Gastrocnemius medialis (tissue), 4 donors: Measurements from ENCODE around the gene MCF2L. TPM values are rescaled to one million over a fixed set of nuclear protein-coding genes. Genes with fewer than 3 reads are reported as not detected.

ENCODE experiments used
- ATAC-seq, 2 donors: fragments of 150-250 bp; one replicate each; pipeline ENCODE4 v1.9.1; 2016
- DNase-seq, 2 donors: peaks; one replicate each; pipeline ENCODE4 v3.0.0-alpha.2; 2019
- H3K27ac ChIP-seq, 4 donors: fragments of 200-600 bp; sonication (generic); 1 replicate in 1 of 4; 2 replicates in 3 of 4; pipeline ENCODE4 v1.5.1; 2016 to 2018; ENCODE audit warnings: mild to moderate bottlenecking in 2 of 4, moderate library complexity in 1 of 4
- H3K27me3 ChIP-seq, 3 donors: fragments of 200-600 bp; sonication (generic) in 2 of 3; 1 replicate in 1 of 3; 2 replicates in 2 of 3; pipeline versions ENCODE4 v1.5.1 to v1.6.0; 2016 to 2019; ENCODE audit warnings: mild to moderate bottlenecking in 1 of 3, moderate library complexity in 1 of 3
- H3K36me3 ChIP-seq, 2 donors: fragments of 200-600 bp; sonication (generic) in 1 of 2; one replicate each; pipeline ENCODE4 v1.5.1; 2017 to 2018
- H3K4me1 ChIP-seq, 2 donors: fragments of 200-600 bp; sonication (generic) in 1 of 2; one replicate each; pipeline ENCODE4 v1.5.1; 2016 to 2017; ENCODE audit warnings: mild to moderate bottlenecking in 2 of 2
- H3K4me3 ChIP-seq, 4 donors: fragments of 200-600 bp; sonication (generic) in 3 of 4; 1 replicate in 1 of 4; 2 replicates in 3 of 4; pipeline ENCODE4 v1.5.1; 2016 to 2019; ENCODE audit warnings: mild to moderate bottlenecking in 2 of 4
- H3K9me3 ChIP-seq, 3 donors: fragments of 200-600 bp; sonication (generic) in 2 of 3; 1 replicate in 1 of 3; 2 replicates in 2 of 3; pipeline ENCODE4 v1.5.1; 2016 to 2019
- CTCF ChIP-seq, 5 experiments: fragments of 450-650 bp in 3 of 5; fragments of 200-600 bp in 2 of 5; sonication (generic) in 2 of 5; IDR thresholded peaks in 4 of 5; conservative IDR thresholded peaks in 1 of 5; 1 replicate in 4 of 5; 2 replicates in 1 of 5; pipeline ENCODE4 v1.5.1; 2016 to 2019; ENCODE audit warnings: antibody characterized with exemption in 5 of 5, mild to moderate bottlenecking in 3 of 5, moderate library complexity in 3 of 5
- POLR2A ChIP-seq, 2 donors: fragments of 450-650 bp; IDR thresholded peaks; one replicate each; pipeline ENCODE4 v1.6.1; 2017; ENCODE audit warnings: antibody characterized with exemption in 2 of 2, mild to moderate bottlenecking in 2 of 2, moderate library complexity in 2 of 2
- in situ Hi-C, 4 donors: fragments of 200-750 bp; cut with MboI; loops; one replicate each; pipeline versions ENCODE4 v1.15.0 to v1.8.0; 2017; ENCODE audit warnings: low sequenced_read_pairs in 4 of 4
- intact Hi-C: fragments of 100-400 bp; cut with DNase I; formaldehyde crosslinking; loops from one replicate; pipeline ENCODE4 v1.15.1; 2023; ENCODE audit warnings: low total_unique reads
- total RNA-seq, 4 donors: library from RNA; depleted of rRNA; stranded (reverse); fragments of >200 nt; gene quantifications; one replicate each; pipeline versions ENCODE4 v1.1.0 to v1.2.3, GENCODE V29; 2016

MCF2L gene
- total RNA-seq, 4 donors from 2014 or later, result 16.1 to 21.2 (median 19.4) TPM

- Histone ChIP-seq H3K4me3 (no peak overlapping the region), H3K4me1 (no peaks in the 10 kb centered on the region), H3K9me3 (no peaks in the 10 kb centered on the region), H3K27ac (no peak overlapping the region), H3K27me3 (no peaks in the 10 kb centered on the region), H3K36me3 (no peaks in the 10 kb centered on the region)
- no peak for TF ChIP-seq CTCF (IDR thresholded peaks at IDR 0.05 in 4 of 5, conservative IDR thresholded peaks at IDR 0.05 in 1 of 5)
- TF ChIP-seq POLR2A (IDR thresholded peaks at IDR 0.05), result no peak
- ATAC-seq (no peak), DNase-seq (no peak)
- in situ Hi-C loops, result no loop called here
- intact Hi-C loops, result no loop called here
Measured at GRCh38 chr13:113090806-113091205, 121.8 kb downstream of the MCF2L start.

- no peak overlapping the region for H3K27ac ChIP-seq
- no peak for TF ChIP-seq CTCF (IDR thresholded peaks at IDR 0.05 in 4 of 5, conservative IDR thresholded peaks at IDR 0.05 in 1 of 5)
- no peak for TF ChIP-seq POLR2A (IDR thresholded peaks at IDR 0.05)
- ATAC-seq (no peak), DNase-seq (no peak)
- no peaks in the 10 kb centered on the region for H3K36me3 ChIP-seq
- in situ Hi-C loops, result no loop called here
- no peaks in the 10 kb centered on the region for H3K27me3 ChIP-seq
- no peak overlapping the region for H3K4me3 ChIP-seq
- intact Hi-C loops, result no loop called here
- no peaks in the 10 kb centered on the region for H3K9me3 ChIP-seq
- no peaks in the 10 kb centered on the region for H3K4me1 ChIP-seq
Measured at GRCh38 chr13:113091211-113091771, 122.3 kb downstream of the MCF2L start.

GRCh38 chr13:113091891-113092775, 123.1 kb downstream of the MCF2L start:
- Histone ChIP-seq H3K27ac (no peak overlapping the region), H3K9me3 (no peaks in the 10 kb centered on the region), H3K4me3 (no peak overlapping the region), H3K4me1 (no peaks in the 10 kb centered on the region), H3K27me3 (no peaks in the 10 kb centered on the region), H3K36me3 (no peaks in the 10 kb centered on the region)
- intact Hi-C loops (no loop called here), in situ Hi-C loops (no loop called here)
- ATAC-seq (no peak), DNase-seq (no peak)
- TF ChIP-seq CTCF (IDR thresholded peaks at IDR 0.05 in 4 of 5, conservative IDR thresholded peaks at IDR 0.05 in 1 of 5) (no peak), POLR2A (IDR thresholded peaks at IDR 0.05) (no peak)

- Histone ChIP-seq H3K27ac (no peak overlapping the region), H3K4me3 (no peak overlapping the region), H3K4me1 (peaks cover 0 to under 1% of the 10 kb centered on the region in 2 donors), H3K27me3 (no peaks in the 10 kb centered on the region), H3K9me3 (no peaks in the 10 kb centered on the region), H3K36me3 (no peaks in the 10 kb centered on the region)
- in situ Hi-C loops (no loop called here), intact Hi-C loops (no loop called here)
- TF ChIP-seq CTCF (IDR thresholded peaks at IDR 0.05 in 4 of 5, conservative IDR thresholded peaks at IDR 0.05 in 1 of 5) (no peak), POLR2A (IDR thresholded peaks at IDR 0.05) (no peak)
- DNase-seq, result no peak
- no peak for ATAC-seq
Measured at GRCh38 chr13:113092776-113093579, 124.0 kb downstream of the MCF2L start.
